Mammary epithelial cell (primary cell): ENCODE results near the gene MIB2.

Experiments used
- EZH2 ChIP-seq: IDR thresholded peaks from 2 replicates; pipeline ENCODE4 v1.6.1; 2012; ENCODE audit warnings: low read length, inconsistent platforms, borderline replicate concordance
- TF ChIP-seq, protein P1 (sequence below), 2 donors: IDR thresholded peaks in 1 of 2; conservative IDR thresholded peaks in 1 of 2; 2 replicates each; pipeline ENCODE4 v1.5.1; 2011 to 2012; ENCODE audit warnings: inconsistent platforms in 2 of 2, low read length in 2 of 2, mild to moderate bottlenecking in 2 of 2, control low read depth in 1 of 2, low read depth in 1 of 2; ENCODE audit not compliant: insufficient read depth in 1 of 2; ENCODE audit errors: extremely low read depth in 1 of 2

DNA sequence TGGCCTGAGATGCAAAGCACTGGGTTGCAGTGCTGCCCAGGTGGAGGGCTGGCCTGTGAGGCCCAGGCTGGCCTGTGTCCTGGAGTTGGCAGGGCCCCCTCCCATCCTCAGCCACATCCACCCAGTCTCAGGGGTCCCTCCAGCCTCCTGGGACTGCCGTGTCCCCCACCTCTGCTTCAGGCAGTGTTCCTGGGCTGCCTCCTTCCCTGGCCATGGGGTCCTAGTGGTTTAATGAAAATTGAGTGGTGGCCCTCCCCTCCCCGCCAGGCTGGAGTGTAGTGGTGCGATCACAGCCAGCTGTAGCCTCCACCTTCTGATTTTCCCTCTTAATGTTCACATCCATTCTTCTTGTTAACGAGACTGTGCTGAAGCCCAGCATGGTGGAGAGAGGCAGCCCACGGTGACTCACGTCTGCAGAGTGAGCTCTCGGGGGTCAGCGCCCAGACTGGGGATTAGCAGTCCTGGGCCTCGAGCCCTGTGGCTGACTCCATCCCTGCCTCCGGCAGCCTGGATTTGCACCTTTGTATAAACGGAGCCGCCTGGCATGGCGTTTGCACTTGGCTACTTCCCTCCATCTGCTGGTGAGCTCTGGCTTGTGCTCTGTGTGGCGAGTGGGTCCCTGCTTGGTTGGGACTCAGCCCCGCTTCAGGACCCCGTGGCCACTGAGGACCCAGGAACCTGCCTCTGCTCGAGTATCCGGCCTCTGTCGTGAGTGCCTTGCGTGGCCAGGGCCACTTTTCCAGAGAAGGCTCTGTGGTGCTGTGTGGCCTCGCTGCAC lies 6.9 kb downstream of the MIB2 start:
- TF ChIP-seq, protein P1, sequence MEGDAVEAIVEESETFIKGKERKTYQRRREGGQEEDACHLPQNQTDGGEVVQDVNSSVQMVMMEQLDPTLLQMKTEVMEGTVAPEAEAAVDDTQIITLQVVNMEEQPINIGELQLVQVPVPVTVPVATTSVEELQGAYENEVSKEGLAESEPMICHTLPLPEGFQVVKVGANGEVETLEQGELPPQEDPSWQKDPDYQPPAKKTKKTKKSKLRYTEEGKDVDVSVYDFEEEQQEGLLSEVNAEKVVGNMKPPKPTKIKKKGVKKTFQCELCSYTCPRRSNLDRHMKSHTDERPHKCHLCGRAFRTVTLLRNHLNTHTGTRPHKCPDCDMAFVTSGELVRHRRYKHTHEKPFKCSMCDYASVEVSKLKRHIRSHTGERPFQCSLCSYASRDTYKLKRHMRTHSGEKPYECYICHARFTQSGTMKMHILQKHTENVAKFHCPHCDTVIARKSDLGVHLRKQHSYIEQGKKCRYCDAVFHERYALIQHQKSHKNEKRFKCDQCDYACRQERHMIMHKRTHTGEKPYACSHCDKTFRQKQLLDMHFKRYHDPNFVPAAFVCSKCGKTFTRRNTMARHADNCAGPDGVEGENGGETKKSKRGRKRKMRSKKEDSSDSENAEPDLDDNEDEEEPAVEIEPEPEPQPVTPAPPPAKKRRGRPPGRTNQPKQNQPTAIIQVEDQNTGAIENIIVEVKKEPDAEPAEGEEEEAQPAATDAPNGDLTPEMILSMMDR (conservative IDR thresholded peaks at IDR 0.05 in 1 of 2, IDR thresholded peaks at IDR 0.05 in 1 of 2; ENCODE audit: extremely low read depth in 1 of 2, insufficient read depth in 1 of 2, low read depth in 1 of 2, low read length in 2 of 2): no peak
- TF ChIP-seq EZH2: no peak
